Neural crest cell (in vitro differentiated cells): ENCODE measurements around the gene PPP1R3D. TPM values are rescaled to one million over a fixed set of nuclear protein-coding genes. Genes with fewer than 3 reads are reported as not detected.

Experiments used
- DNase-seq: peaks from one replicate; pipeline ENCODE4 v3.0.0; 2021; ENCODE audit warnings: low read depth, mixed read lengths, low spot score
- H3K27ac Mint-ChIP-seq: one replicate; pipeline ENCODE4 v1.8.0; 2021; ENCODE audit warnings: mild to moderate bottlenecking, mixed read lengths; ENCODE audit not compliant: unreplicated experiment
- H3K27me3 Mint-ChIP-seq: 2 replicates; pipeline ENCODE4 v1.8.0; 2021; ENCODE audit warnings: low read depth, mild to moderate bottlenecking, mixed read lengths
- H3K36me3 Mint-ChIP-seq: 2 replicates; pipeline ENCODE4 v1.8.0; 2021; ENCODE audit warnings: low read depth, mild to moderate bottlenecking, mixed read lengths
- H3K4me1 Mint-ChIP-seq: 2 replicates; pipeline ENCODE4 v1.8.0; 2021; ENCODE audit warnings: mixed read lengths
- H3K4me3 Mint-ChIP-seq: one replicate; pipeline ENCODE4 v1.8.0; 2021; ENCODE audit warnings: mild to moderate bottlenecking, mixed read lengths
- H3K9me3 Mint-ChIP-seq: 2 replicates; pipeline ENCODE4 v1.8.0; 2021; ENCODE audit warnings: mixed read lengths
- total RNA-seq: library from RNA; stranded (reverse); gene quantifications from 2 replicates; pipeline ENCODE4 v1.2.1, GENCODE V29; 2021
- TF ChIP-seq, protein P1 (sequence below): fragments of 200-600 bp; sonication (generic); conservative IDR thresholded peaks from 2 replicates; pipeline ENCODE4 v1.5.0; 2021; ENCODE audit warnings: antibody characterized with exemption, mild to moderate bottlenecking

The PPP1R3D gene
- total RNA-seq, 1 donor from 2014 or later = 7.0 TPM

DNA sequence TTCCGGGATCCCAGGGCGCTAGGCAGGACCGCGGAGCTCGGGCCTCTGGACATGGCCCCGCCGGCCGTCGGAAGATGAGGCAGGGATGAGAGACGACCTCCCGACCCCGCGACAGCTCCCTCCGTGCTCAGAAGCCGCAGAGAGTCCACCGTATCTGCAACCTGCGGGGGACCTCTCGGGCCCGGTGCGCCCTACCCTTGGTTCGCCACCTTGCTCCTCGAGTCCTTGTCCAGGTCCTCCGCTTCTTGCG is 301 bp downstream of the PPP1R3D start:
- Mint-ChIP-seq H3K27ac (peak overlapping the region; percentile 43), H3K27me3 (peaks cover 2% of the 10 kb centered on the region), H3K9me3 (no peaks in the 10 kb centered on the region), H3K4me3 (peak overlapping the region; percentile 98), H3K4me1 (peaks cover 55% of the 10 kb centered on the region), H3K36me3 (peaks cover 5% of the 10 kb centered on the region)
- DNase-seq = no peak
- TF ChIP-seq, protein P1, sequence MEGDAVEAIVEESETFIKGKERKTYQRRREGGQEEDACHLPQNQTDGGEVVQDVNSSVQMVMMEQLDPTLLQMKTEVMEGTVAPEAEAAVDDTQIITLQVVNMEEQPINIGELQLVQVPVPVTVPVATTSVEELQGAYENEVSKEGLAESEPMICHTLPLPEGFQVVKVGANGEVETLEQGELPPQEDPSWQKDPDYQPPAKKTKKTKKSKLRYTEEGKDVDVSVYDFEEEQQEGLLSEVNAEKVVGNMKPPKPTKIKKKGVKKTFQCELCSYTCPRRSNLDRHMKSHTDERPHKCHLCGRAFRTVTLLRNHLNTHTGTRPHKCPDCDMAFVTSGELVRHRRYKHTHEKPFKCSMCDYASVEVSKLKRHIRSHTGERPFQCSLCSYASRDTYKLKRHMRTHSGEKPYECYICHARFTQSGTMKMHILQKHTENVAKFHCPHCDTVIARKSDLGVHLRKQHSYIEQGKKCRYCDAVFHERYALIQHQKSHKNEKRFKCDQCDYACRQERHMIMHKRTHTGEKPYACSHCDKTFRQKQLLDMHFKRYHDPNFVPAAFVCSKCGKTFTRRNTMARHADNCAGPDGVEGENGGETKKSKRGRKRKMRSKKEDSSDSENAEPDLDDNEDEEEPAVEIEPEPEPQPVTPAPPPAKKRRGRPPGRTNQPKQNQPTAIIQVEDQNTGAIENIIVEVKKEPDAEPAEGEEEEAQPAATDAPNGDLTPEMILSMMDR = no peak

DNA sequence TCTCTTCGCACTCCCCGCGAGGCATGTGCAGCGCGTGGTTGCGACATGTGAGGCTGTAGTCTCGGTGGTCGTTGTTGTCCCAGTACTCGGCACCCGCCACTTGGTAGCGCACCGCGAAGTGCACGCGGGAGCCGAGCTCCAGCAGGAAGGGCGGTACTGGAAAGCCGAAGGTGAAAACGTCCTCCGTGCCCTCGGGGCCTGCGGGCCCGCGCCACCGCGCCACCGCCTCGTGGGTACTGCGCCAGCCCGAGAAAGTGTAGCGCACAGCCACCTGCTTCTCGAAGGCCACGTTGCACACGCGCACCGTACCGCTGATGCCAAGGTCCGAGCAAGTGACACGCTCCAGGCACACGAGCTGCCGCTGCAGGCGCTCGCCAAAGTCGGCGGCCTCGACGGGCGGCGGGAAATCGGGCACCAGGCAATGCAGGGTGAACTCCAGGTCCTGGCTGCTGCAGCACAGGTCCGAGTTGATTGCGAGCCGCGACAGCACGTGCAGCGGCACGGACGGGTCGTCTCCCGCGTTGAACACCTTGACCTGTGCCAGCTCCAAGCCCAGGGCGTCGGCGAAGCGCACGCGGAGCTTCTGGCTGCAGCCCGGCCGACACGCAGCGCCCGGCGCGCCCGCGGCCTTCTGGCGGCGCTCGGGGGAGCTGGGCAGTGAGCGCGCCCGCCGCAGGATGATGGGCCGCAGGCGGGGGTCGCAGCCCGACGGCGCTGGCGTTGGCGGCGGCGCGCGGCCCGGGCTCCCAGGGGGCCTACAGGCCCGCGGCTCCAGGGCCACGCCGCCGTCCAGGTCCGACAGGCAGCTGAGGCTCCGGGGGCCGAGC is 840 bp downstream of the PPP1R3D start:
- Mint-ChIP-seq H3K9me3 (no peaks in the 10 kb centered on the region), H3K4me1 (peaks cover 49% of the 10 kb centered on the region), H3K27ac (no peak overlapping the region), H3K4me3 (peak overlapping the region; percentile 84), H3K27me3 (peaks cover 3% of the 10 kb centered on the region), H3K36me3 (peaks cover 2% of the 10 kb centered on the region)
- TF ChIP-seq, protein P1 = no peak
- DNase-seq = no peak

DNA sequence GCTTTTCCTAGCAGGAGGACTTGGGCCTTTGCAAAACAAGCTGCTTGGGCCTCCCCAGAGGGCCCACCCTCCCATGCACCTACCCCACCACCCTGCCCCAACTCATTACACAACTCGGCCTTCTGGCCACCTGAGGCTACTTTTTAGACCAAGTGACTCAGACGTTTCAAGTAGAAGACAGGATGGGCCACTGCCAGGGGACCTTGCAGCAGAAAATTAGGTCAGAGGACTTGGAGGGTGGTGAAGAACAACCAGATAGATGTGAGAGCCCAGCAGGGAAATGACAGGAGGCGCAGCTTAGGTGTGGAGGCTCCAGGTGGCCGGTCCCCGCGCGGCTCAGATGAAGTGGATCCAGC is 1.4 kb downstream of the PPP1R3D start:
- no peaks in the 10 kb centered on the region for H3K36me3 Mint-ChIP-seq
- H3K27ac Mint-ChIP-seq = peak overlapping the region; percentile 13
- no peaks in the 10 kb centered on the region for H3K9me3 Mint-ChIP-seq
- peaks cover 47% of the 10 kb centered on the region for H3K4me1 Mint-ChIP-seq
- no peak for DNase-seq
- peak overlapping the region; percentile 84 for H3K4me3 Mint-ChIP-seq
- TF ChIP-seq, protein P1 = no peak
- peaks cover 4% of the 10 kb centered on the region for H3K27me3 Mint-ChIP-seq

DNA sequence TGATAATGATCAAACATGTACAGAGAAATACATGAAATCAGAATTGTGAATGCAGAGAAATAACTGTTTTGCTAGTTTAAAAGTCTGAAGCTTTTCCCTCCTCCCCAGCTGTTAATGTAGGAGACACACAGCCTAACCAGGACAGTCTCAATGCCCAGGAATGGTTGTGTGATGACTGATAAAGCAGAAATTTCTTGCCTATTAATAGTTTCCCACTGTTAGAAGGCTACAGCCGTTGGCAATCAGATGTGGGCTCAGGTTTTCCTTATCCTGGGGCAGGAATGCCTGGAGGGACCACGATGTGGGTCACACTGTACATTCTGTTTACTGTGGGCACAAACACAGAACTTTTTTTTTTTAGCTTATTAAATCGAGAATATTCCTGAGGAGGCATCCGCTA is 1.9 kb downstream of the PPP1R3D start:
- peak overlapping the region; percentile 84 for H3K4me3 Mint-ChIP-seq
- DNase-seq = no peak
- H3K9me3 Mint-ChIP-seq = no peaks in the 10 kb centered on the region
- TF ChIP-seq, protein P1 = no peak
- peaks cover 47% of the 10 kb centered on the region for H3K4me1 Mint-ChIP-seq
- H3K27me3 Mint-ChIP-seq = peaks cover 4% of the 10 kb centered on the region
- H3K36me3 Mint-ChIP-seq = no peaks in the 10 kb centered on the region
- H3K27ac Mint-ChIP-seq = no peak overlapping the region

DNA sequence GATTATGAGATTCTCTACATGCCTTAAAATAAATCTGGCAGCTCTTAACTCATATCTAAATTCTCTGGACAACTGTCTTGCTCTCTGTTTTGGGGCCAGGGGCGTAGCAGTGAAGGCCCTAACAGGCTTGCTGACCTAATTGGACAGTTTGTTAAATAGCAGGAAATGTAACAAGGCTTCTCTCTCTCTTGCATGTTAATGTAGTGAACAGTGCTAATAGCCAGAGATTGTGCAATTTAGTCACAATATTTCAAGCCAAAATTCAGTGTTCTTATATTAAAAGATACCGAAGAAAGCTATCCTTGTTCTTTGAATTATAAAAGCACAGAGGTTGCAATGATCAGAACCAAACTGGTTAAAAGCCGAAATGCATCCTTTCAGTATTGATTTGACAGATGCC is 3.0 kb downstream of the PPP1R3D start:
- peaks cover 4% of the 10 kb centered on the region for H3K27me3 Mint-ChIP-seq

More for the DNA sequence above, 3.0 kb downstream of the PPP1R3D start:
- no peak overlapping the region for H3K27ac Mint-ChIP-seq
- peaks cover 45% of the 10 kb centered on the region for H3K4me1 Mint-ChIP-seq
- TF ChIP-seq, protein P1 = no peak
- DNase-seq = no peak
- no peaks in the 10 kb centered on the region for H3K9me3 Mint-ChIP-seq
- H3K4me3 Mint-ChIP-seq = peak overlapping the region; percentile 64
- H3K36me3 Mint-ChIP-seq = no peaks in the 10 kb centered on the region
